HEK293 (cell line): Measurements from ENCODE around the gene B4GAT1.
A peak's percentile ranks its signal among the peaks of the same experiment; 100 is the strongest.

ENCODE experiments used
- GLIS1 ChIP-seq: fragments of 450-650 bp; formaldehyde crosslinking; IDR thresholded peaks from 2 replicates; pipeline ENCODE4 v1.5.1; 2016; ENCODE audit warnings: missing biosample characterization, missing genetic modification characterization
- KLF1 ChIP-seq: fragments of 450-650 bp; formaldehyde crosslinking; IDR thresholded peaks from 2 replicates; pipeline ENCODE4 v1.5.1; 2016; ENCODE audit warnings: missing biosample characterization, missing genetic modification characterization
- KLF10 ChIP-seq: fragments of 450-650 bp; IDR thresholded peaks from 2 replicates; pipeline ENCODE4 v1.5.1; 2018; ENCODE audit warnings: missing biosample characterization, mild to moderate bottlenecking, missing genetic modification characterization
- KLF17 ChIP-seq: fragments of 450-650 bp; formaldehyde crosslinking; IDR thresholded peaks from 2 replicates; pipeline ENCODE4 v1.5.1; 2016; ENCODE audit warnings: missing biosample characterization, missing genetic modification characterization
- PATZ1 ChIP-seq: fragments of 450-650 bp; formaldehyde crosslinking; IDR thresholded peaks from 2 replicates; pipeline ENCODE4 v1.5.1; 2016; ENCODE audit warnings: missing biosample characterization, missing genetic modification characterization
- SALL2 ChIP-seq: fragments of 450-650 bp; formaldehyde crosslinking; IDR thresholded peaks from 2 replicates; pipeline ENCODE4 v1.5.0; 2017; ENCODE audit warnings: missing biosample characterization, mild to moderate bottlenecking, missing genetic modification characterization, borderline replicate concordance
- SP7 ChIP-seq: fragments of 450-650 bp; formaldehyde crosslinking; IDR thresholded peaks from 2 replicates; pipeline ENCODE4 v1.5.1; 2016; ENCODE audit warnings: missing biosample characterization, missing genetic modification characterization
- ZBTB10 ChIP-seq: fragments of 450-650 bp; formaldehyde crosslinking; IDR thresholded peaks from 2 replicates; pipeline ENCODE4 v1.5.1; 2016; ENCODE audit warnings: missing biosample characterization, missing genetic modification characterization
- ZBTB20 ChIP-seq: fragments of 450-650 bp; formaldehyde crosslinking; IDR thresholded peaks from 2 replicates; pipeline ENCODE4 v1.5.1; 2016; ENCODE audit warnings: missing biosample characterization, missing genetic modification characterization
- ZBTB48 ChIP-seq: fragments of 450-650 bp; formaldehyde crosslinking; IDR thresholded peaks from 2 replicates; pipeline ENCODE4 v1.5.1; 2016; ENCODE audit warnings: missing biosample characterization, missing genetic modification characterization
- ZBTB8A ChIP-seq: fragments of 450-650 bp; formaldehyde crosslinking; IDR thresholded peaks from 2 replicates; pipeline ENCODE4 v1.5.1; 2016; ENCODE audit warnings: missing biosample characterization, missing genetic modification characterization
- ZFP41 ChIP-seq: fragments of 450-650 bp; formaldehyde crosslinking; IDR thresholded peaks from 2 replicates; pipeline ENCODE4 v1.5.1; 2016; ENCODE audit warnings: missing biosample characterization, missing genetic modification characterization, borderline replicate concordance
- ZNF133 ChIP-seq: fragments of 450-650 bp; formaldehyde crosslinking; IDR thresholded peaks from 2 replicates; pipeline ENCODE4 v1.5.1; 2016; ENCODE audit warnings: missing biosample characterization, missing genetic modification characterization
- ZNF24 ChIP-seq: fragments of 450-650 bp; formaldehyde crosslinking; IDR thresholded peaks from 2 replicates; pipeline ENCODE4 v1.5.1; 2016; ENCODE audit warnings: missing biosample characterization, missing genetic modification characterization
- ZNF341 ChIP-seq: fragments of 450-650 bp; formaldehyde crosslinking; IDR thresholded peaks from 2 replicates; pipeline ENCODE4; 2016; ENCODE audit warnings: low read depth, missing biosample characterization, missing genetic modification characterization
- ZNF37A ChIP-seq: fragments of 450-650 bp; IDR thresholded peaks from 2 replicates; pipeline ENCODE4 v1.5.1; 2018; ENCODE audit warnings: missing biosample characterization, missing genetic modification characterization
- ZNF423 ChIP-seq: fragments of 450-650 bp; formaldehyde crosslinking; IDR thresholded peaks from 2 replicates; pipeline ENCODE4 v1.5.1; 2016; ENCODE audit warnings: missing biosample characterization, missing genetic modification characterization
- ZNF596 ChIP-seq: fragments of 450-650 bp; IDR thresholded peaks from 2 replicates; pipeline ENCODE4 v1.5.0; 2018; ENCODE audit warnings: missing biosample characterization, mild to moderate bottlenecking, missing genetic modification characterization, moderate library complexity
- ZNF626 ChIP-seq: fragments of 450-650 bp; sonication (Bioruptor Pico); formaldehyde crosslinking; IDR thresholded peaks from 2 replicates; pipeline ENCODE4 v1.5.1; 2018; ENCODE audit warnings: missing biosample characterization, missing genetic modification characterization, inconsistent platforms
- ZNF76 ChIP-seq: fragments of 450-650 bp; formaldehyde crosslinking; IDR thresholded peaks from 2 replicates; pipeline ENCODE4; 2016; ENCODE audit warnings: low read depth, missing biosample characterization, missing genetic modification characterization, borderline replicate concordance
- ZSCAN30 ChIP-seq: fragments of 450-650 bp; IDR thresholded peaks from 2 replicates; pipeline ENCODE4 v1.5.1; 2018; ENCODE audit warnings: missing biosample characterization, mild to moderate bottlenecking, missing genetic modification characterization, moderate library complexity
- ZXDB ChIP-seq: fragments of 450-650 bp; formaldehyde crosslinking; IDR thresholded peaks from 2 replicates; pipeline ENCODE4 v1.5.1; 2016; ENCODE audit warnings: missing biosample characterization, missing genetic modification characterization
- TF ChIP-seq, protein P1 (sequence below): fragments of 450-650 bp; formaldehyde crosslinking; IDR thresholded peaks from 2 replicates; pipeline ENCODE4 v1.5.1; 2016; ENCODE audit warnings: missing biosample characterization, missing genetic modification characterization, borderline replicate concordance
- TF ChIP-seq, protein P2 (sequence below): fragments of 450-650 bp; formaldehyde crosslinking; IDR thresholded peaks from 2 replicates; pipeline ENCODE4; 2016; ENCODE audit warnings: missing biosample characterization, missing genetic modification characterization
- TF ChIP-seq, protein P3 (sequence below): fragments of 450-650 bp; formaldehyde crosslinking; IDR thresholded peaks from 2 replicates; pipeline ENCODE4 v1.5.1; 2017; ENCODE audit warnings: missing biosample characterization, missing genetic modification characterization

Gene B4GAT1

DNA sequence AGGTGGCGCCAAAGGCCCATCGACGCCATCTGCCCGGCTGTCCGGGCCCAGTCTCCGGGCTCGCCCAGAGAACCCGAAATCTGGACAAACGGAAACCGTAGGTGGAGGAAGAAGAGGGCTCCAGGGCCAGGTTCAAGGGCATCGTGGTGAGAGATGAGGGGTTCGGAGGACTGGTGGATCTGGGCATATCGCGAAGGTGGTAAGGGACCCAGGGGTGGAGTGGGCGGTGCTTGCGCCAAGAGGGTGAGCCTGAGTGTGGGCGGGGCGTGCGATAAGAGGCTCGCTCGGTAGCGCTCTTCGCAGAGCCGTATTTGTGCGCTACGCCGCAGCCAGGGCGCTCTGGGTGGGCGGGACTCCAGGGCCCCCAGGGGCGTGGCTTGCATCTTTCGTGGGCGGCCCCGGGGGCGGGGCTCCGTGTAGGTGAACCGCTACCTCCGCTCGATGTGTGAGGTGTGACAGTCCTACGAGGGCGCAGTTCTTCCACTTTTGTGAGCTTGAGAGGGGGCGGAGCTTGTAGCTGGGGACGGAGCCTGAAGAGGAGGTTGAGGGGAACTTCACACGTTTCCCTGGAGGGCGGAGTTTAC lies 35.4 kb downstream of the B4GAT1 start (continued):
- TF ChIP-seq ZNF133 (tag by site-specific recombination) (no peak), PATZ1 (tag by site-specific recombination) (peak; percentile 83), ZNF596 (no peak), KLF17 (tag by site-specific recombination) (0 out of 2 replicates have a peak, but pooled peaks have one; percentile 42), KLF10 (peak; percentile 29; the same call in 1 of the 2 replicates), ZBTB48 (tag by site-specific recombination) (peak; percentile 92), KLF1 (peak; percentile 42), ZNF626 (tag by site-specific recombination) (no peak), GLIS1 (tag by site-specific recombination) (peak; percentile 70), SP7 (tag by site-specific recombination) (peak; percentile 60), ZFP41 (no peak), ZNF423 (peak; percentile 96), ZNF76 (tag by site-specific recombination) (0 out of 2 replicates have a peak, but pooled peaks have one; percentile 25), ZXDB (peak; percentile 84), ZBTB8A (tag by site-specific recombination) (peak; percentile 98), ZNF24 (tag by site-specific recombination) (no peak), ZSCAN30 (0 out of 2 replicates have a peak, but pooled peaks have one; percentile 41), ZNF341 (tag by site-specific recombination) (no peak), SALL2 (tag by site-specific recombination) (no peak), ZBTB10 (tag by site-specific recombination) (peak; percentile 80), ZBTB20 (tag by site-specific recombination) (peak; percentile 91), ZNF37A (tag by site-specific recombination) (no peak)
- TF ChIP-seq, protein P1, sequence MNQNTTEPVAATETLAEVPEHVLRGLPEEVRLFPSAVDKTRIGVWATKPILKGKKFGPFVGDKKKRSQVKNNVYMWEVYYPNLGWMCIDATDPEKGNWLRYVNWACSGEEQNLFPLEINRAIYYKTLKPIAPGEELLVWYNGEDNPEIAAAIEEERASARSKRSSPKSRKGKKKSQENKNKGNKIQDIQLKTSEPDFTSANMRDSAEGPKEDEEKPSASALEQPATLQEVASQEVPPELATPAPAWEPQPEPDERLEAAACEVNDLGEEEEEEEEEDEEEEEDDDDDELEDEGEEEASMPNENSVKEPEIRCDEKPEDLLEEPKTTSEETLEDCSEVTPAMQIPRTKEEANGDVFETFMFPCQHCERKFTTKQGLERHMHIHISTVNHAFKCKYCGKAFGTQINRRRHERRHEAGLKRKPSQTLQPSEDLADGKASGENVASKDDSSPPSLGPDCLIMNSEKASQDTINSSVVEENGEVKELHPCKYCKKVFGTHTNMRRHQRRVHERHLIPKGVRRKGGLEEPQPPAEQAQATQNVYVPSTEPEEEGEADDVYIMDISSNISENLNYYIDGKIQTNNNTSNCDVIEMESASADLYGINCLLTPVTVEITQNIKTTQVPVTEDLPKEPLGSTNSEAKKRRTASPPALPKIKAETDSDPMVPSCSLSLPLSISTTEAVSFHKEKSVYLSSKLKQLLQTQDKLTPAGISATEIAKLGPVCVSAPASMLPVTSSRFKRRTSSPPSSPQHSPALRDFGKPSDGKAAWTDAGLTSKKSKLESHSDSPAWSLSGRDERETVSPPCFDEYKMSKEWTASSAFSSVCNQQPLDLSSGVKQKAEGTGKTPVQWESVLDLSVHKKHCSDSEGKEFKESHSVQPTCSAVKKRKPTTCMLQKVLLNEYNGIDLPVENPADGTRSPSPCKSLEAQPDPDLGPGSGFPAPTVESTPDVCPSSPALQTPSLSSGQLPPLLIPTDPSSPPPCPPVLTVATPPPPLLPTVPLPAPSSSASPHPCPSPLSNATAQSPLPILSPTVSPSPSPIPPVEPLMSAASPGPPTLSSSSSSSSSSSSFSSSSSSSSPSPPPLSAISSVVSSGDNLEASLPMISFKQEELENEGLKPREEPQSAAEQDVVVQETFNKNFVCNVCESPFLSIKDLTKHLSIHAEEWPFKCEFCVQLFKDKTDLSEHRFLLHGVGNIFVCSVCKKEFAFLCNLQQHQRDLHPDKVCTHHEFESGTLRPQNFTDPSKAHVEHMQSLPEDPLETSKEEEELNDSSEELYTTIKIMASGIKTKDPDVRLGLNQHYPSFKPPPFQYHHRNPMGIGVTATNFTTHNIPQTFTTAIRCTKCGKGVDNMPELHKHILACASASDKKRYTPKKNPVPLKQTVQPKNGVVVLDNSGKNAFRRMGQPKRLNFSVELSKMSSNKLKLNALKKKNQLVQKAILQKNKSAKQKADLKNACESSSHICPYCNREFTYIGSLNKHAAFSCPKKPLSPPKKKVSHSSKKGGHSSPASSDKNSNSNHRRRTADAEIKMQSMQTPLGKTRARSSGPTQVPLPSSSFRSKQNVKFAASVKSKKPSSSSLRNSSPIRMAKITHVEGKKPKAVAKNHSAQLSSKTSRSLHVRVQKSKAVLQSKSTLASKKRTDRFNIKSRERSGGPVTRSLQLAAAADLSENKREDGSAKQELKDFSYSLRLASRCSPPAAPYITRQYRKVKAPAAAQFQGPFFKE: no peak
- TF ChIP-seq, protein P2, sequence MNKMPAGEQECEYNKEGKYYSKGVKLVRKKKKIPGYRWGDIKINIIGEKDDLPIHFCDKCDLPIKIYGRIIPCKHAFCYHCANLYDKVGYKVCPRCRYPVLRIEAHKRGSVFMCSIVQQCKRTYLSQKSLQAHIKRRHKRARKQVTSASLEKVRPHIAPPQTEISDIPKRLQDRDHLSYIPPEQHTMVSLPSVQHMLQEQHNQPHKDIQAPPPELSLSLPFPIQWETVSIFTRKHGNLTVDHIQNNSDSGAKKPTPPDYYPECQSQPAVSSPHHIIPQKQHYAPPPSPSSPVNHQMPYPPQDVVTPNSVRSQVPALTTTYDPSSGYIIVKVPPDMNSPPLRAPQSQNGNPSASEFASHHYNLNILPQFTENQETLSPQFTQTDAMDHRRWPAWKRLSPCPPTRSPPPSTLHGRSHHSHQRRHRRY (tag by site-specific recombination): no peak
- TF ChIP-seq, protein P3, sequence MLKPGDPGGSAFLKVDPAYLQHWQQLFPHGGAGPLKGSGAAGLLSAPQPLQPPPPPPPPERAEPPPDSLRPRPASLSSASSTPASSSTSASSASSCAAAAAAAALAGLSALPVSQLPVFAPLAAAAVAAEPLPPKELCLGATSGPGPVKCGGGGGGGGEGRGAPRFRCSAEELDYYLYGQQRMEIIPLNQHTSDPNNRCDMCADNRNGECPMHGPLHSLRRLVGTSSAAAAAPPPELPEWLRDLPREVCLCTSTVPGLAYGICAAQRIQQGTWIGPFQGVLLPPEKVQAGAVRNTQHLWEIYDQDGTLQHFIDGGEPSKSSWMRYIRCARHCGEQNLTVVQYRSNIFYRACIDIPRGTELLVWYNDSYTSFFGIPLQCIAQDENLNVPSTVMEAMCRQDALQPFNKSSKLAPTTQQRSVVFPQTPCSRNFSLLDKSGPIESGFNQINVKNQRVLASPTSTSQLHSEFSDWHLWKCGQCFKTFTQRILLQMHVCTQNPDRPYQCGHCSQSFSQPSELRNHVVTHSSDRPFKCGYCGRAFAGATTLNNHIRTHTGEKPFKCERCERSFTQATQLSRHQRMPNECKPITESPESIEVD (tag by site-specific recombination): no peak
